GM21390 (cell line): ENCODE measurements around the gene UBE2S.
A peak's percentile ranks its signal among the peaks of the same experiment; 100 is the strongest.
"Not testable (repeated sequence)": the region's sequence is repeated elsewhere in the genome, so short reads cannot be mapped to it uniquely, and the experiment has no call there.

Experiments used
- ATAC-seq: cut with Tn5 transposase; IDR thresholded peaks from one replicate; pipeline ENCODE4 v1.9.1; 2021; ENCODE audit not compliant: unreplicated experiment

Gene UBE2S

GRCh38 chr19:55407550-55407799 is at the start of gene UBE2S:
UBE2S (minus strand) TSS chr19:55407788; CDS start chr19:55407589, 199 bp downstream.
- peak; percentile 17 for ATAC-seq

GRCh38 chr19:55456347-55456746 is 48.8 kb upstream of the UBE2S start:
- ATAC-seq: no peak

- ATAC-seq: no peak
These were observed 48.1 kb upstream of the UBE2S start for GRCh38 chr19:55455576-55456235.

- no peak for ATAC-seq
These were observed 47.2 kb upstream of the UBE2S start for GRCh38 chr19:55454787-55455243.

GRCh38 chr19:55453511-55454260 is 46.1 kb upstream of the UBE2S start:
- ATAC-seq: no peak

- ATAC-seq: no peak
These were observed 45.3 kb upstream of the UBE2S start for GRCh38 chr19:55452749-55453346.

GRCh38 chr19:55451965-55452748 is 44.6 kb upstream of the UBE2S start:
- ATAC-seq: no peak

GRCh38 chr19:55451163-55451964 is 43.8 kb upstream of the UBE2S start:
- no peak for ATAC-seq

- no peak for ATAC-seq
These were observed 41.9 kb upstream of the UBE2S start for GRCh38 chr19:55449469-55449868.

GRCh38 chr19:55448175-55448490 is 40.5 kb upstream of the UBE2S start:
- not testable (repeated sequence) for ATAC-seq

GRCh38 chr19:55447421-55448174 is 40.0 kb upstream of the UBE2S start:
- ATAC-seq: no peak

- ATAC-seq: no peak
These were observed 38.5 kb upstream of the UBE2S start for GRCh38 chr19:55446060-55446459.

- ATAC-seq: no peak
These were observed 37.1 kb upstream of the UBE2S start for GRCh38 chr19:55444646-55445045.

GRCh38 chr19:55443824-55444480 is 36.4 kb upstream of the UBE2S start:
- ATAC-seq: no peak

GRCh38 chr19:55443045-55443823 is 35.6 kb upstream of the UBE2S start, which contains the start of gene SHISA7:
SHISA7 (minus strand) TSS chr19:55443300; CDS start chr19:55442863, 437 bp downstream.
- no peak for ATAC-seq

- ATAC-seq: no peak
These were observed 34.9 kb upstream of the UBE2S start for GRCh38 chr19:55442372-55442961.

- no peak for ATAC-seq
These were observed 34.2 kb upstream of the UBE2S start for GRCh38 chr19:55441692-55442321.

- no peak for ATAC-seq
These were observed 33.7 kb upstream of the UBE2S start for GRCh38 chr19:55441319-55441691.
